HepG2 (cell line): ENCODE results near the gene B4GALT5. TPM values are rescaled to one million over a fixed set of nuclear protein-coding genes. Genes with fewer than 3 reads are reported as not detected.
A peak's percentile ranks its signal among the peaks of the same experiment; 100 is the strongest.

ENCODE experiments used
- AGO2 ChIP-seq: fragments of 200-400 bp; formaldehyde crosslinking; optimal IDR thresholded peaks from 2 replicates; pipeline ENCODE3; 2017; ENCODE audit warnings: mild to moderate bottlenecking, low read depth, low read length, moderate library complexity
- AHR ChIP-seq: IDR thresholded peaks from 2 replicates; pipeline ENCODE4 v1.6.1; 2018; ENCODE audit warnings: missing genetic modification reagents, missing compliant biosample characterization
- HBP1 ChIP-seq: IDR thresholded peaks from 2 replicates; pipeline ENCODE4 v1.6.1; 2016; ENCODE audit warnings: low read depth, control low read depth
- MED1 ChIP-seq: sonication (generic); formaldehyde crosslinking; IDR thresholded peaks from 2 replicates; pipeline ENCODE4 v1.4.0; 2020; ENCODE audit warnings: missing genetic modification reagents
- RARA ChIP-seq: IDR thresholded peaks from 2 replicates; pipeline ENCODE4 v1.6.1; 2016; ENCODE audit warnings: missing genetic modification reagents, missing compliant biosample characterization
- TSC22D2 ChIP-seq: sonication (generic); formaldehyde crosslinking; IDR thresholded peaks from 2 replicates; pipeline ENCODE4 v1.5.1; 2020; ENCODE audit warnings: missing genetic modification reagents, mild to moderate bottlenecking, borderline replicate concordance
- ZBTB42 ChIP-seq: sonication (generic); formaldehyde crosslinking; IDR thresholded peaks from 2 replicates; pipeline ENCODE4 v1.5.0; 2020; ENCODE audit warnings: mild to moderate bottlenecking, missing genetic modification reagents
- ZKSCAN1 ChIP-seq: fragments of 150-350 bp; IDR thresholded peaks from 2 replicates; pipeline ENCODE4 v1.6.1; 2014; ENCODE audit warnings: low read length
- ZNF138 ChIP-seq: sonication (generic); formaldehyde crosslinking; IDR thresholded peaks from 2 replicates; pipeline ENCODE4 v1.5.0; 2020; ENCODE audit warnings: mild to moderate bottlenecking, low read depth, missing genetic modification reagents
- ZNF160 ChIP-seq: sonication (generic); formaldehyde crosslinking; IDR thresholded peaks from 2 replicates; pipeline ENCODE4 v1.8.0; 2022; ENCODE audit warnings: mild to moderate bottlenecking, inconsistent platforms, missing genetic modification reagents
- ZNF264 ChIP-seq: sonication (generic); formaldehyde crosslinking; IDR thresholded peaks from 2 replicates; pipeline ENCODE4 v1.4.0; 2020; ENCODE audit warnings: missing genetic modification reagents
- ZNF382 ChIP-seq: sonication (generic); formaldehyde crosslinking; IDR thresholded peaks from 2 replicates; pipeline ENCODE4 v1.5.0; 2020; ENCODE audit warnings: missing genetic modification reagents, mild to moderate bottlenecking, borderline replicate concordance
- ZNF567 ChIP-seq: sonication (generic); formaldehyde crosslinking; IDR thresholded peaks from 2 replicates; pipeline ENCODE4 v1.8.1; 2023; ENCODE audit warnings: mild to moderate bottlenecking, missing genetic modification reagents, borderline replicate concordance
- ZNF609 ChIP-seq: sonication (generic); formaldehyde crosslinking; IDR thresholded peaks from 2 replicates; pipeline ENCODE4 v1.4.0; 2020; ENCODE audit warnings: mild to moderate bottlenecking, missing genetic modification reagents, borderline replicate concordance
- ZNF639 ChIP-seq: conservative IDR thresholded peaks from 2 replicates; pipeline ENCODE4 v1.6.1; 2018; ENCODE audit warnings: missing genetic modification reagents
- ZNF772 ChIP-seq: sonication (generic); formaldehyde crosslinking; IDR thresholded peaks from 2 replicates; pipeline ENCODE4 v1.5.0; 2020; ENCODE audit warnings: mild to moderate bottlenecking, missing genetic modification reagents
- ZZZ3 ChIP-seq: sonication (generic); formaldehyde crosslinking; IDR thresholded peaks from 2 replicates; pipeline ENCODE4 v1.4.0; 2020; ENCODE audit warnings: missing genetic modification reagents, mild to moderate bottlenecking, borderline replicate concordance
- polyA plus RNA-seq, 8 experiments: library from polyadenylated mRNA; depleted of rRNA in 3 of 8; stranded (reverse) in 7 of 8; unstranded in 1 of 8; fragments of >200 nt; fragmentation: Illumina TruSeq in 4 of 8; extraction: Trizol in 4 of 8; gene quantifications; 2 replicates each; pipeline versions ENCODE4 v1.2.1 to v1.2.3, GENCODE V29; 2011 to 2016; ENCODE audit warnings: low read depth in 4 of 8, missing spikeins in 1 of 8, mixed read lengths in 1 of 8; ENCODE audit not compliant: insufficient read depth in 1 of 8
- total RNA-seq, 5 experiments: library from RNA; depleted of rRNA; stranded (reverse); fragments of >200 nt; fragmentation: Illumina TruSeq; extraction: Trizol; gene quantifications; 2 replicates each; pipeline ENCODE4 v1.2.3, GENCODE V29; 2016; ENCODE audit warnings: low read depth in 1 of 5
- TF ChIP-seq, protein P1 (sequence below): sonication (generic); formaldehyde crosslinking; IDR thresholded peaks from 2 replicates; pipeline ENCODE4 v1.9.0; 2021; ENCODE audit warnings: missing genetic modification reagents, mild to moderate bottlenecking, borderline replicate concordance
- TF ChIP-seq, protein P2 (sequence below): sonication (generic); formaldehyde crosslinking; conservative IDR thresholded peaks from 2 replicates; pipeline ENCODE4 v1.4.0; 2020; ENCODE audit warnings: missing genetic modification reagents

B4GALT5 gene
- total and polyA plus RNA-seq, 2 of the 13 experiments (the other 11 are each of a cell fraction or from before 2014, with no cell fraction given): 27.3 to 30.9 TPM

DNA sequence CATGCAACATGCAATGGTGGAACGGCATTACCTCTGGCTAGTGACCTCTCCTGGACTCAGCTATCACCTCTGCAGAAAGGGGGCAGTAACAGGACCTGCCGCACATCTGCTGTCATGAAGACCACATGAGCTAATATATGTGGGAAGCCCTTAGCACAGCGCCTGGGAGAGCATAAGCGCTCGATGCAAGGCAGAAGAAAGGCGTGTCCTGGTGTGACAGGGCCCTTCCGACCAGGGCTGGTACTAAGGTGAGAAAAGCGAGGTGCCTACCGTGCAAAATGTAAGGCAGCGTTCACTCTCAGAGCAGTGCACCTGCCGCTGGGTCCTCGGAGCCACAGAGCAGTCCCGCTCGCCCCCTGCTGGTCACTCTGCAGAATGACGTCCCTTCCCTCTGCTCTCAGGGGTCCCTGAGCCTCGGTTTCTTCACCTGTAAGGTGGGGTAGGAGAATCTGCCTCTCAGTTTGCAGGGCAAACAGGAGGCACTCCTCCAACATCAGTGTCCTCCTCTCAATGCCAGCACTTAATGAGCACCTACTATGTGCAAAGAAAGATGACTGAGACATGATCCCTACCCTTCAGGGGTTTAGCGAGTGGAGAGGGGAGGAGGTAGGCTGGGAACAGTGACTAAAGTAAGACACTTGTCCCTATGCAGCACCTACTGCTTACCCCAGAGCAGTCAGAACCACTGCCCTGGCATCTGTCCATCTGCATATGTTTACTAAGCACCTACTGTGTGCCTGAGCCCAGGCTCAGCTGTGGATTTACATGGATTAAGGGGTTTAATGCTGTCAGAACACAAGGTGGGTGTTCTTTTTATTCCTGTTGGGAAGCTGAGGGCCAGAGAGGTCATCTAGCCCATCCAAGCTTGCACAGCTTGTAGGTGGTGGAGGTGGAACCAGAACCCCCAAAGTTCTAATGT, 104.7 kb downstream of the B4GALT5 start (continued):
- TF ChIP-seq ZNF772 (CRISPR knock-in tag): 0 out of 2 replicates have a peak, but pooled peaks have one; percentile 72
- TF ChIP-seq ZNF138 (CRISPR knock-in tag): no peak
- peak; percentile 96 for TF ChIP-seq ZKSCAN1
- peak; percentile 38; the same call in 1 of the 2 replicates for TF ChIP-seq MED1 (CRISPR knock-in tag)
- TF ChIP-seq, protein P1, sequence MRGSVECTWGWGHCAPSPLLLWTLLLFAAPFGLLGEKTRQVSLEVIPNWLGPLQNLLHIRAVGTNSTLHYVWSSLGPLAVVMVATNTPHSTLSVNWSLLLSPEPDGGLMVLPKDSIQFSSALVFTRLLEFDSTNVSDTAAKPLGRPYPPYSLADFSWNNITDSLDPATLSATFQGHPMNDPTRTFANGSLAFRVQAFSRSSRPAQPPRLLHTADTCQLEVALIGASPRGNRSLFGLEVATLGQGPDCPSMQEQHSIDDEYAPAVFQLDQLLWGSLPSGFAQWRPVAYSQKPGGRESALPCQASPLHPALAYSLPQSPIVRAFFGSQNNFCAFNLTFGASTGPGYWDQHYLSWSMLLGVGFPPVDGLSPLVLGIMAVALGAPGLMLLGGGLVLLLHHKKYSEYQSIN (CRISPR knock-in tag): no peak
- peak; percentile 80; the same call in 1 of the 2 replicates for TF ChIP-seq TSC22D2 (CRISPR knock-in tag)
- no peak for TF ChIP-seq ZNF382 (CRISPR knock-in tag)
- TF ChIP-seq ZBTB42 (CRISPR knock-in tag): no peak
- 0 out of 2 replicates have a peak, but pooled peaks have one; percentile 63 for TF ChIP-seq HBP1 (CRISPR knock-in tag)
- TF ChIP-seq RARA (CRISPR knock-in tag): peak; percentile 18; the same call in 1 of the 2 replicates
- no peak for TF ChIP-seq ZNF639 (CRISPR knock-in tag)
- TF ChIP-seq ZNF264 (CRISPR knock-in tag): no peak
- TF ChIP-seq AHR (CRISPR knock-in tag): peak; percentile 84; the same call in 1 of the 2 replicates
- TF ChIP-seq AGO2: no peak
- no peak for TF ChIP-seq ZNF609 (CRISPR knock-in tag)
- TF ChIP-seq ZNF567: peak; percentile 98
- TF ChIP-seq ZZZ3 (CRISPR knock-in tag): 0 out of 2 replicates have a peak, but pooled peaks have one; percentile 43
- 0 out of 2 replicates have a peak, but pooled peaks have one; percentile 31 for TF ChIP-seq ZNF160 (CRISPR knock-in tag)
- TF ChIP-seq, protein P2, sequence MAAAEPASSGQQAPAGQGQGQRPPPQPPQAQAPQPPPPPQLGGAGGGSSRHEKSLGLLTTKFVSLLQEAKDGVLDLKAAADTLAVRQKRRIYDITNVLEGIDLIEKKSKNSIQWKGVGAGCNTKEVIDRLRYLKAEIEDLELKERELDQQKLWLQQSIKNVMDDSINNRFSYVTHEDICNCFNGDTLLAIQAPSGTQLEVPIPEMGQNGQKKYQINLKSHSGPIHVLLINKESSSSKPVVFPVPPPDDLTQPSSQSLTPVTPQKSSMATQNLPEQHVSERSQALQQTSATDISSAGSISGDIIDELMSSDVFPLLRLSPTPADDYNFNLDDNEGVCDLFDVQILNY (CRISPR knock-in tag): 0 out of 2 replicates have a peak, but pooled peaks have one; percentile 34
